GM12878 (cell line): ENCODE results near the gene CSNK2A1. TPM values are rescaled to one million over a fixed set of nuclear protein-coding genes. Genes with fewer than 3 reads are reported as not detected.
A peak's percentile ranks its signal among the peaks of the same experiment; 100 is the strongest.

Experiments used
- ATAC-seq: fragments of 200-7000 bp; cut with Tn5 transposase; 3 replicates; pipeline ENCODE4 v1.9.1; 2020; ENCODE audit warnings: mild to moderate bottlenecking, moderate library complexity
- BruUV-seq: library from RNA; stranded (reverse); fragments of 400-500 nt; replicated peaks from 2 replicates; lab custom pipeline; 2021; lab: Mats Ljungman, UMichigan
- CTCF ChIA-PET: fragments of 300-600 bp; sonication (Branson Sonifier 250); formaldehyde crosslinking; extraction: SDS; loops from one replicate; lab custom pipeline; 2021; ENCODE audit warnings: inconsistent platforms; lab: Yijun Ruan, JAX
- POLR2A ChIA-PET: fragments of 350-600 bp; formaldehyde crosslinking; extraction: SDS; loops from one replicate; lab custom pipeline; 2021; ENCODE audit warnings: inconsistent platforms; lab: Charles Lee
- RAD21 ChIA-PET: fragments of 300-600 bp; sonication (Branson Sonifier 250); formaldehyde crosslinking; loops from one replicate; lab custom pipeline; 2023; ENCODE audit warnings: antibody characterized with exemption; ENCODE audit not compliant: unreplicated experiment; lab: Charles Lee
- SMC1A ChIA-PET: fragments of 300-600 bp; sonication (Branson Sonifier 250); formaldehyde crosslinking; loops from one replicate; lab custom pipeline; 2023; ENCODE audit not compliant: unreplicated experiment, uncharacterized antibody; lab: Charles Lee
- DNase-seq: peaks from one replicate; pipeline ENCODE4 v3.0.0-alpha.2; 2011; ENCODE audit warnings: low read depth, low spot score
- FAIRE-seq: peaks from 3 replicates; lab custom pipeline; 2011; peaks lifted over from hg19 to GRCh38; lab: Jason Lieb, UNC
- H2AFZ ChIP-seq: 2 replicates; pipeline ENCODE4 v1.6.0; 2011; ENCODE audit warnings: low read depth, low read length, control low read depth; ENCODE audit not compliant: control insufficient read depth
- H3K27ac ChIP-seq: 2 replicates; pipeline ENCODE4 v1.5.1; 2011; ENCODE audit warnings: control low read depth; ENCODE audit not compliant: control insufficient read depth, insufficient read depth
- H3K27me3 ChIP-seq, 2 experiments: replicated peaks in 1 of 2; 2 replicates each; pipeline versions ENCODE4 v1.6.0 to v1.6.1; 2011; ENCODE audit warnings: low read length in 1 of 2; ENCODE audit not compliant: control insufficient read depth in 2 of 2, insufficient read depth in 2 of 2
- H3K36me3 ChIP-seq, 2 experiments: 2 replicates each; pipeline ENCODE4 v1.5.1; 2011; ENCODE audit warnings: low read length in 1 of 2; ENCODE audit not compliant: control insufficient read depth in 2 of 2, insufficient read depth in 2 of 2
- H3K4me1 ChIP-seq: 2 replicates; pipeline ENCODE4 v1.6.1; 2011; ENCODE audit warnings: mild to moderate bottlenecking, low read length, moderate library complexity, mixed read lengths; ENCODE audit not compliant: control insufficient read depth, insufficient read depth
- H3K4me2 ChIP-seq: 2 replicates; pipeline ENCODE4 v1.6.0; 2011; ENCODE audit warnings: control low read depth; ENCODE audit not compliant: control insufficient read depth, insufficient read depth
- H3K4me3 ChIP-seq: fragments of 200-600 bp; sonication (generic); 2 replicates; pipeline ENCODE4 v1.5.1; 2016
- H3K79me2 ChIP-seq: 2 replicates; pipeline ENCODE4 v1.6.0; 2011; ENCODE audit warnings: low read length; ENCODE audit not compliant: control insufficient read depth, insufficient read depth
- H3K9ac ChIP-seq: 2 replicates; pipeline ENCODE4 v1.8.0; 2011; ENCODE audit warnings: low read length, control low read depth, mixed read lengths; ENCODE audit not compliant: control insufficient read depth, insufficient read depth
- H3K9me3 ChIP-seq: replicated peaks from 3 replicates; pipeline ENCODE4 v1.5.1; 2011; ENCODE audit warnings: mild to moderate bottlenecking, low read length; ENCODE audit not compliant: control insufficient read depth, insufficient read depth
- H4K20me1 ChIP-seq: 2 replicates; pipeline ENCODE4 v1.6.0; 2011; ENCODE audit not compliant: control insufficient read depth, insufficient read depth
- BHLHE40 ChIP-seq, 2 experiments: fragments of 450-650 bp in 1 of 2; IDR thresholded peaks; 2 replicates each; pipeline ENCODE4 v1.6.1; 2011 to 2017; ENCODE audit warnings: low read depth in 2 of 2, borderline replicate concordance in 1 of 2, improper control_type of control experiment in 1 of 2, low read length in 1 of 2, mild to moderate bottlenecking in 1 of 2
- CBFB ChIP-seq: IDR thresholded peaks from 2 replicates; pipeline ENCODE4 v1.6.1; 2016; ENCODE audit warnings: antibody characterized with exemption, low read depth
- CTCF ChIP-seq, 3 experiments: IDR thresholded peaks in 2 of 3; conservative IDR thresholded peaks in 1 of 3; 2 replicates each; pipeline ENCODE4 v1.5.1; 2011; ENCODE audit warnings: low read depth in 3 of 3, low read length in 3 of 3, mild to moderate bottlenecking in 3 of 3, control low read depth in 2 of 3, moderate library complexity in 2 of 3, inconsistent platforms in 1 of 3, mixed read lengths in 1 of 3; ENCODE audit not compliant: control insufficient read depth in 2 of 3, insufficient read depth in 1 of 3; ENCODE audit errors: extremely low read depth in 1 of 3
- E4F1 ChIP-seq: fragments of 450-650 bp; IDR thresholded peaks from 2 replicates; pipeline ENCODE4 v1.6.1; 2018; ENCODE audit warnings: borderline replicate concordance, mild to moderate bottlenecking; ENCODE audit not compliant: partially characterized antibody
- IRF4 ChIP-seq: IDR thresholded peaks from 2 replicates; pipeline ENCODE4 v1.6.1; 2011; ENCODE audit warnings: low read depth, low read length
- RAD21 ChIP-seq: IDR thresholded peaks from 2 replicates; pipeline ENCODE4 v1.6.1; 2011; ENCODE audit warnings: mild to moderate bottlenecking, low read depth, low read length, moderate library complexity; ENCODE audit not compliant: insufficient read depth
- SMC3 ChIP-seq: IDR thresholded peaks from 2 replicates; pipeline ENCODE4 v1.6.1; 2011; ENCODE audit warnings: low read length, improper control_type of control experiment, borderline replicate concordance
- SP1 ChIP-seq: IDR thresholded peaks from one replicate; pipeline ENCODE4 v1.6.1; 2011; ENCODE audit warnings: low read depth, low read length
- SREBF1 ChIP-seq: IDR thresholded peaks from 2 replicates; pipeline ENCODE4 v1.6.1; 2012; ENCODE audit warnings: mild to moderate bottlenecking, low read length
- YY1 ChIP-seq: IDR thresholded peaks from 2 replicates; pipeline ENCODE4 v1.6.1; 2011; ENCODE audit warnings: low read depth, mild to moderate bottlenecking, low read length
- ZBTB4 ChIP-seq: fragments of 450-650 bp; formaldehyde crosslinking; IDR thresholded peaks from 2 replicates; pipeline ENCODE4 v1.4.0; 2022; ENCODE audit warnings: mild to moderate bottlenecking, moderate library complexity
- WGBS: methylation state at CpG from one replicate; pipeline ENCODE4 v1.1.6; 2016; ENCODE audit warnings: low lambda C conversion rate; ENCODE audit not compliant: insufficient replicate concordance, insufficient coverage; ENCODE audit errors: missing lambda C conversion rate; 5-methylcytosine and 5-hydroxymethylcytosine counted together
- in situ Hi-C: fragments of 300-500 bp; cut with MboI; formaldehyde crosslinking; loops from 9 replicates; pipeline ENCODE4 v1.14.3; 2018; ENCODE audit warnings: mixed read lengths
- intact Hi-C: fragments of 100-400 bp; cut with micrococcal nuclease; formaldehyde crosslinking; loops from one replicate; pipeline ENCODE4 v1.14.2; 2022; ENCODE audit not compliant: unreplicated experiment
- polyA plus RNA-seq, 11 experiments: library from polyadenylated mRNA; depleted of rRNA in 4 of 11; unstranded in 6 of 11; stranded (reverse) in 5 of 11; fragments of >200 nt; fragmentation: Nextera tagmentation in 4 of 11; fragmentation: Illumina TruSeq in 1 of 11; extraction: Ambion mirVana in 4 of 11; extraction: Trizol in 1 of 11; gene quantifications; 1 replicate in 1 of 11; 2 replicates in 10 of 11; pipeline versions ENCODE4 v1.2.1 to v1.2.3, GENCODE V29; 2011 to 2016; ENCODE audit warnings: inconsistent platforms in 2 of 11, missing spikeins in 2 of 11, low read depth in 1 of 11
- total RNA-seq, 4 experiments: library from RNA; depleted of rRNA in 3 of 4; stranded (reverse); fragments of >200 nt in 3 of 4; fragmentation: Illumina TruSeq in 1 of 4; extraction: Trizol in 1 of 4; gene quantifications; 2 replicates each; pipeline versions ENCODE4 v1.2.1 to v1.2.3, GENCODE V29; 2013 to 2021

Gene CSNK2A1
- total and polyA plus RNA-seq, 10 of the 15 experiments (the other 5 are each of a cell fraction or from before 2014, with no cell fraction given): 47.6 to 199 (median 95.0) TPM

GRCh38 chr20:562232-562897, 18.8 kb upstream of the CSNK2A1 start (continued):
- TF ChIP-seq ZBTB4: no peak
- TF ChIP-seq, all 136 proteins: peak for 0

- H3K9me3 ChIP-seq: no peaks in the 10 kb centered on the region
- H3K79me2 ChIP-seq: no peaks in the 10 kb centered on the region
- no peaks in the 10 kb centered on the region for H3K36me3 ChIP-seq
- H3K27ac ChIP-seq: no peak overlapping the region
- no peak overlapping the region for H2AFZ ChIP-seq
- intact Hi-C loops (loop anchor here (1.0 kb wide), 3 partner anchors 84 to 178 kb away; no protein-coding TSS in a partner anchor), in situ Hi-C loops (loop anchor here (5.0 kb wide), 2 partner anchors 86 to 181 kb away; no protein-coding TSS in a partner anchor)
- H3K4me2 ChIP-seq: no peak overlapping the region
- H3K4me1 ChIP-seq: no peaks in the 10 kb centered on the region
- no peak overlapping the region for H3K4me3 ChIP-seq
- no peak overlapping the region for H3K9ac ChIP-seq
- H4K20me1 ChIP-seq: no peaks in the 10 kb centered on the region
- ATAC-seq (peak; percentile 93), DNase-seq (no peak), FAIRE-seq (peak; percentile 83)
- ChIA-PET RAD21 (interaction anchor here (0.6 to 3.2 kb wide), 15 partner anchors 18 to 207 kb away, joined by 3 to 35 read pairs (median 4); partner anchors contain the start of gene CSNK2A1), SMC1A (interaction anchor here (0.8 to 5.1 kb wide), 16 partner anchors 9 to 207 kb away, joined by 3 to 75 read pairs (median 3); no protein-coding TSS in a partner anchor), CTCF (interaction anchor here (0.6 to 6.5 kb wide), 22 partner anchors 10 to 207 kb away, joined by 3 to 190 read pairs (median 4); partner anchors contain the start of gene CSNK2A1), POLR2A (interaction anchor here (0.9 kb wide), 1 partner anchor 84 kb away, joined by 3 read pairs; no protein-coding TSS in a partner anchor)
- 35% methylated on average over 12 of the region's 12 CpGs for WGBS
- no peaks in the 10 kb centered on the region; a peak in 1 of 4 replicates for H3K27me3 ChIP-seq
- no TSS peak for BruUV-seq
- TF ChIP-seq E4F1: no peak
- TF ChIP-seq CTCF (IDR thresholded peaks at IDR 0.05 in 2 of 3, conservative IDR thresholded peaks at IDR 0.05 in 1 of 3; ENCODE audit: control insufficient read depth in 2 of 3, extremely low read depth in 1 of 3, insufficient read depth in 1 of 3, low read depth in 3 of 3, low read length in 3 of 3): peak; percentile 95 to 99 (median 99); a peak in 5 of 6 replicates
- peak; percentile 99 for TF ChIP-seq SMC3
- peak; percentile 11 for TF ChIP-seq SP1
- TF ChIP-seq BHLHE40 (IDR thresholded peaks at IDR 0.05; ENCODE audit: borderline replicate concordance in 1 of 2, low read depth in 2 of 2, low read length in 1 of 2): 0 out of 4 replicates have a peak, but pooled peaks of 1 of the 2 experiments have one; percentile 9
- peak; percentile 75 for TF ChIP-seq YY1
- TF ChIP-seq IRF4: 0 out of 2 replicates have a peak, but pooled peaks have one; percentile 21
- no peak for TF ChIP-seq SREBF1
- peak; percentile 94 for TF ChIP-seq RAD21
- TF ChIP-seq CBFB: 0 out of 2 replicates have a peak, but pooled peaks have one; percentile 36
These were observed 18.0 kb upstream of the CSNK2A1 start for GRCh38 chr20:561437-562231.
